GM21367 (cell line): ENCODE measurements around the gene OBI1.

ENCODE experiments used
- ATAC-seq: cut with Tn5 transposase; IDR thresholded peaks from one replicate; pipeline ENCODE4 v1.9.1; 2021; ENCODE audit not compliant: unreplicated experiment

OBI1 gene

GRCh38 chr13:78658630-78659449 lies at the start of gene OBI1:
Gene OBI1 (minus strand): TSS chr13:78659155. CDS start chr13:78659120, 35 bp downstream.
- peak; percentile 66 for ATAC-seq

DNA sequence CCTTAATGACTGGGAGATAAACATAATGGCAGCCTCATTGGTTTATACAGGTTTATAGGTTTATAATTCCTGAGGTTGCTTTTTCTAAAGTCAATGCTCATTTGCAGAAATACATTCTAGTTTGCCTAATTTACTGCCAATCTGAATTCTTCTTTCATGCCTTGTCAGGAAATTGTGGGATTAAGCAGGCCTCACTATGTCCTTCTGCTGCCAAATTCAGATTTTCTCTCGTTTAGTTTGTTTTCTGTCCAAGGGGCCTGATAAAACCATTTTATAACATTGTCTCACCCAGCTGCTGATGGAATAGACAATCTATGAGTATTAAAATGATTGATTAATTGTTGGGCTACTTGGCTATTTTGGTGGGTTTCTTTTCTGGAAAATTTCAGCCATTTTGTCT lies 42.4 kb upstream of the OBI1 start:
- no peak for ATAC-seq

- no peak for ATAC-seq
Observed at GRCh38 chr13:78700121-78700910, 41.4 kb upstream of the OBI1 start.

DNA sequence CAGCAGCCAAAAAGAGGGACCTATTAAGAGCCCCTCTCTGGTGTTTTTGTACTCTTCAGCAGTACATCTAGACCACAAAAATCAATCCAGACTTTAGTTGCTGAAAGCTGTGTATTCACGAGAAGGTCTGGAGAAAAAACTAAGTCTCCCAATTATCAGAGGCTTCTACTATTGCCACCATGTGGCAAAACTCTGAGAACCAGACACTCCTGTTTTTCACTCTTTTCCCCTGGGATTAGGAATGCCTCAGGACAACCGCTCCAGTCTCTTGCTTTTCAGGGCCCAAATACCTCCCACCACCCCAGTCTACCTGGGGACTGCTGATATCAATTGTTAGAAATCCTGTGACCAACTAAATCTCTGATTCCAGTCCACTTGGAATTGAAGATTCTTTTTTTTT lies 30.1 kb upstream of the OBI1 start:
- no peak for ATAC-seq

- ATAC-seq: no peak
Observed at GRCh38 chr13:78686461-78686860, 27.5 kb upstream of the OBI1 start.

DNA sequence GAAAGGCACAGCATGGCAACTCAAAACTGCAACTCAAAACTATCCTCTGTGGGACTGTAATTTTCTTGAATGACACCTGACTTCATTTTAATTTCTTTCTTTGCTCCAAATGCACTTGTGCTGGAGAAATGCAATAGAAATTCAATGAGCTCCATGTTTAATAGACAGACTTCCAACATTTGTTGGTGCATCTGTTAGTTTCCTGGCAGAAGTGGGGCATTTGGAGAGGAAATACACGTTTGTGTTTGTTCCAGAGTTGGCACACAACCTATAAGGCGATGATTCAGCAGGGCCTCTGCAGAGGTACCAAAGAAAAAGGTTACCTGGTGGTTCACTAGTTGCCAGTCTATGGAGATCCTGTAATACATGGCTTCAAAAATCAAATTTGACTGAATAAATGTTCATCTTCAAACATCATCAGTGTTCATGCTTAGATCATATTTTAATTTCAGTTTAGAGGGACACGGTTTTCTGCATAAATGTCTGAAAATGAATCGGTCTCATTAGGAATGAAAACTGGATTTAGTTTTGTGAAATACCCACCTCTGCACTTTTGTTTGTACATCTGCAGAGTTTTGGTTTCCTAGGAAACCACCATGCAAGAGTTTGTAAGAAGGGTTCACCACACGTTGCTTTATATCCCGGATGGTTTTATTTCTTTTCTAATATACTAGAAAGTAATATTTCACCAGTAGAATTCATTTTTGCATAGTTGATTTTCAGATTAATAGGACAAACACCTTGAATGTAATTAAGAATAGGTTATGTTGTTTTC lies 21.8 kb upstream of the OBI1 start:
- no peak for ATAC-seq

- no peak for ATAC-seq
Observed at GRCh38 chr13:78680115-78680561, 21.2 kb upstream of the OBI1 start.

- ATAC-seq: no peak
Observed at GRCh38 chr13:78679329-78679728, 20.4 kb upstream of the OBI1 start.

GRCh38 chr13:78675112-78675511 lies 16.2 kb upstream of the OBI1 start:
- ATAC-seq: no peak

GRCh38 chr13:78674638-78675037 lies 15.7 kb upstream of the OBI1 start:
- ATAC-seq: no peak

DNA sequence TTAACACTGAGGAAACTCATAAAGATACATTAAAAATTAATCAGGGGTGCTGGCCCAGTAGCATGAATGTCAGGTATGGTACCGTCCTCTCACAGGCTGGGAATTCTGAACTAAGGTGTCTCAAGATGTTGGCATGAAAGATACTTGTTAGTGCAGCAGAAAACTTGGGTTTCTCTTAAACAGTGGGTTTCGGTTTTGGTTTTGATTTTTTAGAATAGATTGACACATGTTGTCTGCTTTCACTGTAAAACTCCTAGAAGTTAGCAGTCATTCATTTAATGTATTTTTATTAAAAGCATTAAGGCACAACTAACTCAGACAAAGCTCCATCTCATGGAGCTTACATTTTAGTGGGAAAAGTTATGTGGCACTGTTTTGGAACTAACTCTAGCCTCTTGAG lies 3.5 kb upstream of the OBI1 start:
- peak; percentile 35 for ATAC-seq

GRCh38 chr13:78660495-78660857 lies 1.5 kb upstream of the OBI1 start:
- ATAC-seq: no peak

DNA sequence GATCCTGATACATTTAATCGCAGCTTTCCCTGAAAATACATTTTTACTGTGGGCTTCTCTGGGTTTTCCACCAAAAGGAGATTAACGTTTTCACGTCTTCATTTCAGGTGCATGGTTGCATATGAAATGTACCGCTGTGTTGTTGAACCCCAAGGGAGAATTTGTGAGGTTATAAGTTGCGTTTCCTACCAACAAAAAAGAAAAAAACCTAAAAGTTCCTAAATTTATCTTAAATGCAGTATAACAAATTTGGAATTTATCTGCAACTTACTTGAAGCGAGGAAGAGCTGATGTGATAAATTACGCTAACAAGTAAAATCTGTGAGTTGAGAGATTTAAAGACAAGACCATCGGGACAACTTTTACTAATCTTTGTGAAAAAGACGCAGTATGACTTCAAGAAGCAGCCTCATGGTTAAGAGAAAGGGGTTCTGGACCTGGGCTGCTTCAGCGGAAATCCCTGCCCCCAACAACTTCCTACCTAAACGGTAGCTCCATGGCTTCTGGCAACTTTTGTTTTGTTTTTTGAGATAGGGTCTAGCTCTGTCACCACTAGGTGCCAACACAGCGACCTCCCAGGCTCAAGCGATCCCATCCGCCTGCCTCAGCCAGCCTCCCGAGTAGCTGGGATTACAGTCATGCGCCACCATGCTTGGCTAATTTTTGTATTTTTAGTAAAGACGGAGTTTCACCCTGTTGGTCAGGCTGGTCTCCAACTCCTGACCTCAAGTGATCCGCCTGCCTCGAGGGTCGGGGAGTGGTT lies 958 bp upstream of the OBI1 start:
- no peak for ATAC-seq

DNA sequence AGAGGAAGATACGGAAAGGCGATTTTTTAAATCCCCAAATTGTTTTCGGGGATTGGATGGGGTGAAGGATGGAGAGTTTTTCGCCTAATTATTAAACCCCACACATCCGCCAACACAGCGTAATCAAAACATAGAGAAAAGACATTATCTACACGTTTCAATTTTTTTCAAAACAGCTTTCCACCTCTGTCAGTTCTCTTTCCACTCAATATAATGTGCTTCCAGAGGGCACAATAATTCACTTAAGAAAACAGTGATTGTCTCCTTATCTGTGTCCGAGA lies 435 bp upstream of the OBI1 start:
- no peak for ATAC-seq

DNA sequence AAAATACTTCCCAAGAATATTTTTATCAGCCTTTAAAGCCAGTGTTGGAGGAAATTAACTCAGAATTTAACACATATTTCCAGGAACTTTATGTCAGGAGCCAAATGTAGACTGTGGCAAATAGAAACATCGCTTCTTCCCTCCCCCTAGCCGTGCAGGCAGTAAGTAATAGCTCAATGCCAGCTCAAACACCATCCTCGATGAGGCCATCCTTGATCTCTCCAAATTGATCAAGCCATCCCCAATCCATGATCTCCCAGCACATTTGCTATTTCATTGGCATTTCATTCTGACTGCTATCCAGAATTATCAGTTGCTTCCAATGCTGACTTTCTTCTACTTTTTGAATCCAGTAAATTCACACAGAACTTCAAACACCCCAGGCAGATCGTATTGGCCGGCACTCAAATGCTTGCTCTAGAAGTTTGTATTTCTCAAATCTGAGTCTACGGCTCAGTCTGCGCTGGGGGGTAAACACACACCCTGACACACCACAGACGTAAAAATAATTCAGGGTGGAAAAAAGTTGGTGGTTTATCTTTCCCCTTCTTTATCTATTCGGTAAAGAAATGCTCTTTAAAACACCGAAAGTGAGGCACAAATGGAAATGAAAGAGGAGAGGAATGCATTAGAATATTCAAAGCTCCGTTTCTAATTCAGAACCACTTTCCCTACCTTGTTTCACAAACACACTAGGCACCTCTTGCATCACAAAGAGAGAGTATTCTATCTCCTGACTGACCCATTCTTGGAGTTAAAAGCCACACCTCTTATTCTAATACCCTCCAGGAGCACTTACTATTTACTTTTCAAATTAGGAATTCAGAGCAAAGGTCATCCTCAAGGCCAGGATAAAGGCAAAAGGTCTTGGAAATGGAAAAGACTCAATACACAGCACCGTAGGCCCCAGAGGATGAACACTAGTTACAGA lies 991 bp downstream of the OBI1 start:
- ATAC-seq: no peak

DNA sequence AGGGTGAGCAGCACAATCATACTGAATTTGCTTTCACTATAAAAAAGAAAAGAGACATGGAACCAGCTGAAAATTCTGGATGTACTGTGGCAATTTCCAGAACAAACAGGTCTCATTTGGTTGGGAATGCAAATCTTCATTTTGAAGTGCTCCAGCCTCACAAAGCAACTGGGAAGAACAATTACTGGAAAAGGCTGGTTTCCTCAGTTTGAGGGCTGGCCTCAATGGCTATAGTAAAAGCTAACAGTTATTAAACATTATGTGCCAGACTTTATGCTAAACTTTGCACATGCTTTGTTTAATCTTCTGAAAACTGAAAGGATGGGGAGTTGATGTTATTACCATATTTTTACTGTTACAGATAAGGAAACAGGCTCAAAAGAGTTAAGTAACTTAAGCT lies 3.0 kb downstream of the OBI1 start:
- no peak for ATAC-seq

DNA sequence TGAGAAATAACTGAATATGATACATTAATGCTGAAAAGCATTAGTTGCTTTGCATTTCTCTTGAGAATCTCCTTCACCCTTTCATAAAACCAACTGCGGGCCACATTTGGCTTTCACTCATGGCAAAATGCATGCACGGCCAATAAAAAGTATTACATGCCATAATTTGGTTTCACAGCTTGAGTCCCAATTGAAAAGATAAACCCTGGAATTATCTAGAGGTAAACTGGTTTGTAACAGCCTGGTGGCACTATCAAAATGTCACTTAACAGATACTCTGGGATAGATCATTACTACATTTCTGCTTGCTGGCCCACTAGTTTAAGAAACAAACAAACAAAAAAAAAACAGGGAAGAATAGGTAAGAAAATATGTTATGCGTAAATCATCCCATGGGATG lies 3.9 kb downstream of the OBI1 start:
- no peak for ATAC-seq

GRCh38 chr13:78652651-78653050 lies 6.3 kb downstream of the OBI1 start:
- no peak for ATAC-seq

- no peak for ATAC-seq
Observed at GRCh38 chr13:78650717-78651083, 8.3 kb downstream of the OBI1 start.
